Adrenal gland (tissue), 5 donors: ENCODE results near the gene ADK.

Experiments used
- POLR2A ChIP-seq, 2 donors: fragments of 450-650 bp; IDR thresholded peaks; one replicate each; pipeline ENCODE4 v1.6.1; 2017; ENCODE audit warnings: antibody characterized with exemption in 2 of 2, mild to moderate bottlenecking in 2 of 2, moderate library complexity in 1 of 2
- TF ChIP-seq, protein P1 (sequence below), 6 experiments: fragments of 450-650 bp in 4 of 6; fragments of 200-600 bp in 2 of 6; sonication (generic) in 1 of 6; IDR thresholded peaks; 1 replicate in 5 of 6; 2 replicates in 1 of 6; pipeline versions ENCODE4 v1.5.1 to v1.8.0; 2016 to 2021; ENCODE audit warnings: antibody characterized with exemption in 6 of 6, mild to moderate bottlenecking in 2 of 6, moderate library complexity in 1 of 6
- donor health status: DM: no; HTN: no; CAD: no.

DNA sequence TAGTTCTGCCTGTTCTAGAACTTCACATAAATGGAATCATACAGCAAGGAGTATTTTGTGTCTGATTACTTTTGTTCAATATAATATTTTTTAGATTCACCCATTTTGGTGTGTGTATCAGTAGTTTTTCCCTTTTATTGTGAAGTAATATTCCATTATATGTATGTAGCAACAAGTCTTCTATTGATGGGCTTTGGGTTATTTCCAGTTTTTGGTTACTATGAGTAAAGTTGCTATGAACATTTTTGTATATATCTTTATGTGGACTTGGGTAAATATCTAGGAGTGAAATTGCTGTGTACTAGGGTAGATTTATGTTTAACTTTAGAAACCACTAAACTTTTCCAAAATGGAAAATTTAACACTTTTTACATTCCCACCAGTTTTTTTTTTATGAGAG, 35.7 kb downstream of the ADK start:
- no peak for TF ChIP-seq POLR2A (IDR thresholded peaks at IDR 0.05)
- TF ChIP-seq, protein P1, sequence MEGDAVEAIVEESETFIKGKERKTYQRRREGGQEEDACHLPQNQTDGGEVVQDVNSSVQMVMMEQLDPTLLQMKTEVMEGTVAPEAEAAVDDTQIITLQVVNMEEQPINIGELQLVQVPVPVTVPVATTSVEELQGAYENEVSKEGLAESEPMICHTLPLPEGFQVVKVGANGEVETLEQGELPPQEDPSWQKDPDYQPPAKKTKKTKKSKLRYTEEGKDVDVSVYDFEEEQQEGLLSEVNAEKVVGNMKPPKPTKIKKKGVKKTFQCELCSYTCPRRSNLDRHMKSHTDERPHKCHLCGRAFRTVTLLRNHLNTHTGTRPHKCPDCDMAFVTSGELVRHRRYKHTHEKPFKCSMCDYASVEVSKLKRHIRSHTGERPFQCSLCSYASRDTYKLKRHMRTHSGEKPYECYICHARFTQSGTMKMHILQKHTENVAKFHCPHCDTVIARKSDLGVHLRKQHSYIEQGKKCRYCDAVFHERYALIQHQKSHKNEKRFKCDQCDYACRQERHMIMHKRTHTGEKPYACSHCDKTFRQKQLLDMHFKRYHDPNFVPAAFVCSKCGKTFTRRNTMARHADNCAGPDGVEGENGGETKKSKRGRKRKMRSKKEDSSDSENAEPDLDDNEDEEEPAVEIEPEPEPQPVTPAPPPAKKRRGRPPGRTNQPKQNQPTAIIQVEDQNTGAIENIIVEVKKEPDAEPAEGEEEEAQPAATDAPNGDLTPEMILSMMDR (IDR thresholded peaks at IDR 0.05), result no peak
